Activated CD8-positive, alpha-beta memory T cell treated with anti-CD3 and anti-CD28 coated beads for 1 hour (primary cell): Measurements from ENCODE around the gene SEZ6.

Experiments used
- DNase-seq, 2 donors: peaks; one replicate each; pipeline ENCODE4 v3.0.0-alpha.2; 2020; ENCODE audit warnings: low read depth in 1 of 2; ENCODE audit errors: extremely low read depth in 1 of 2

The SEZ6 gene

DNA sequence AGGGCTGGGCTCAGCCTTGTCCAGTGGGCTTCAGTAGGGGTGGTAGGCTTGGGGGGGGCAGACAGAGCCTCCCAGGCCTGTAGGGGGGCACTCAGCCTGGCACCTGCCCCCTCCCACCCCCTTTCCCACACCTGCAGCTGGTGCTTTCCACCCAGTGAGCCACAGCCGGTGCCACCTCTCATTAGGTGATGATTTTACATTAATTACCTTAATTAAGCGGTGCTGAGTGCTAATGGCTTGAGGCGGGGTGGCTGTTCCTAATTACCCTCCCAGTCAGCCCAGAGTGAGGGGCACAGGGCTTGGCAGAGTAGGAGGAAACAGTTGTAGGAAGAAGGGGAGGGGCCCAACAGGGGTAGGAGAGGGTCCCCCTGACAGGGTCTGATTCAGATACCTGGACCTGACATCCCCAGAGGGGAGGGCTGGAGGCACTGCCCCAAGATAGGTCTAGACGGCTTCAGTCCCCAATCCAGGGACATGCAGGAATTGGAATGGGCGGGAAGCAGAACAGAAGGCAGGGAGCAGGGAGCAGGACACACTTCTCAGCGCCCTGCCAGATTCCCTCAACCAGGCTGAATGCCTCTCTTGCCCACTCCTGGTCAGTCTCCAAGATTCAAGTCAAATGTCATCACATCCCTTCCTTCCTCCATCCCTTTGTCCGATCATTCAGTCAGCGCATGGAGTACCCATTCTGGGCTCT is 28.0 kb downstream of the SEZ6 start:
- no peak for DNase-seq

DNA sequence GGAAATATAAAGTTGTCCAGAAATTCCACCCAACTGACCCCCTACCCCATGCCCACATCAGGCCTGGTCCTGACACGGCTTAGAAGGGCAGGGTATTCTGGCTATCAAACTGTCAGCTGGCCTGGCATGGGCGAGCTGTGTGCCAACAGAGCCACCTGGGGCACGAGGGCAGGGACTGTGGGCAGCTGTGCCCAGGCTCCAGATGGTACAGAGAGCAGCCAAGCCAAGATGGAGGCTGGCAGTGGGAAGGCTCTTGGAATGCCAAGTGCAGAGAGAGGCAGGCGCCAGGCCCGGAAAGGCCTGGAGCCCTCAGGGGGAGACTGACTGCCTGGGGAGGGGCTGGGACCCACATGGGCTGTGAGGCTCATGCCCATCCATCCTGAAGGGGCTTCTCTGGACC is 30.2 kb downstream of the SEZ6 start:
- DNase-seq, result no peak

DNA sequence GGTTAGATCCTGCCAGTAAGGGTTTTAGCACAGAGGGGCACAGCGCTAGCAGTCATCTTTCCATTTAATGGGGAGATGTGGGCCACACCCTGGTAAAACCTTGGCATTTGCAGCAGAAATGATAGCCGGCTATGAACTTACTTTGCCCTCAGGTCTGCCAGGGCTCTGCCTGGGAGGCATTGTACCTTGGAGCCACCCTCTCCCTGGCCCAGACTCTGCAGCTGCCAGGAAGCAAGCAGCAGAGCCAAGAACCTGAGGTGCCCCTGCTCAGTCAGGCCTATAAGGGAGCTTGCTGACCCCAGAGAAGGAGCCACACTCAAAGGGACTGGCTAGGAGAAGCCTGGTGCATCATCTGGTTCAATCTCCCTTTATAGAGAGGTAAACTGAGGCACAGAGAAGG is 30.8 kb downstream of the SEZ6 start:
- DNase-seq, result no peak

DNA sequence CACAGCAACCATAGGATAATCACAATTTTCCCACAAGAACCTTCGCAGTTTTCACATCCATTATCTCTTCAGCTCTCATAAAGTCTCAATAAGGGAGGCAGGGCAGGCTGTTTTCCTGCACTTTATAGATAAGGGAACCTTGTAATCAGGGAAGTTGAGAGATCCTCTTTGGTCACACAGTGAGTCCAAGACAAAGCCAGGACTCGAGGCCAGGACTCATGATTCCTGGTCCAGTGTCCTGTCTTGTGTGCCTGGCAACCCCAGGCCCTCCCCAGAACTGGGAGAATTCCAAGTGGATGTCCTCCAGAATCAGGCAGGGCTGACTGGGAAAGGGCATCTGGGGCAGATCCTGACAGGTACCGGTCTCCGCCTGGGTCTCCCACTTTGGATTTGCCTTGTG is 31.4 kb downstream of the SEZ6 start:
- DNase-seq, result no peak

DNA sequence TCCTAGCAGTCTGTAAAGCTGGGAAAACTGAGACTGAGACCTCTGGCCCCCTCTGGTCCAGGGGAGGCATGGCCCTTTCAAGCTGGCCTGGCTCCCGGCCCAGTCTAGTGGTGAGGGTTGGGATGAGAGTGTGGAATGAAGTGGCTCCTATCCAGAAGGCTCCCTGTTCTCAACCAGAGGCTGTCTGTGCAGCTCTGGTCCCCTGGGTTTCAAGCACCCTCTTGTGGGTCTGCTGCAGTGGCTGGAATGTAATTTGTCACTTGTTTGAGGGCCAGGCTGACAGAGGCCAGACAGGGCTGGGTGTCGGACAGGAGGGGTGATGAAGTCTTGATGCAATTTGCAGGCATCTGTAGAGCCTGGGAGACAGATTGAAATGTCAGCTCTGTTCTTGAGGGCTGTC is 32.4 kb downstream of the SEZ6 start:
- DNase-seq, result no peak

DNA sequence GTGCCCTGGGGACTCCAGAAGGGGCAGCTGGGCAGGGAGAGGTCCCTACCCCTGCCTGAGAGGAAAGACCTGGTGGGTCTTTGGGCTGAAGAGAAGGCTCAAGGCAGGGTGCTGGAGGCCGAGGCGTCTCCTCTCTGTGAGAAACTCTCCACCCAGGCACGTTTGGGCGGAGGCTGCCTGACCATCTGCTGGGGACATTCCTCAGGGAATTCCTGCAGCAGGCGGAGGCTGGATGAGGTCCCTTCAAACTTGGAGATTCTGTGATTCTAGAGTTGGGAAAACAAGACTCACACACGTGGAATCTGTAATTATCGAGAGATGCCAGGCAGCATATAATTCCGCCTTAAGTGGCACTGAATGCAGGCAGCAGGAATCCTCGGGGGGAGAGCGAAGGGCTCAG is 33.4 kb downstream of the SEZ6 start:
- DNase-seq, result no peak

DNA sequence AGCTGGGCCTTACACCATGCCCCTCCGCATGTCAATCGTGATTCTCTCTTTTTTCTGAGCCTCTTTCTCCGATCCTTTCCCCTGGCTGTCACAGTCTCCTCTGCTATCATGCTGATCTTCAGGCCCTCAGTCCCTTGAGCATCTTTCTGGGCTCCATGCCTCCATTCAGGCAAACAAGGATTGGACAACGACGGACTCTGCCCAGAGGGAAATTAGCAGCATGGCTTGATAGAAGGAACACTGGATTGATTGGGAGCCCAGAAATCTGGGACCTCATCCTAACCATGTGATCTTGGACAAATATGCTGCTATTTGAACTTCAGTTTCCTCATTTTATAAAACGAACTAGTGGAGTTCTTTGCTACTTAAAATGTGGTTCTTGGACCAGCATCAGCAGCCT is 35.0 kb downstream of the SEZ6 start:
- DNase-seq, result no peak

DNA sequence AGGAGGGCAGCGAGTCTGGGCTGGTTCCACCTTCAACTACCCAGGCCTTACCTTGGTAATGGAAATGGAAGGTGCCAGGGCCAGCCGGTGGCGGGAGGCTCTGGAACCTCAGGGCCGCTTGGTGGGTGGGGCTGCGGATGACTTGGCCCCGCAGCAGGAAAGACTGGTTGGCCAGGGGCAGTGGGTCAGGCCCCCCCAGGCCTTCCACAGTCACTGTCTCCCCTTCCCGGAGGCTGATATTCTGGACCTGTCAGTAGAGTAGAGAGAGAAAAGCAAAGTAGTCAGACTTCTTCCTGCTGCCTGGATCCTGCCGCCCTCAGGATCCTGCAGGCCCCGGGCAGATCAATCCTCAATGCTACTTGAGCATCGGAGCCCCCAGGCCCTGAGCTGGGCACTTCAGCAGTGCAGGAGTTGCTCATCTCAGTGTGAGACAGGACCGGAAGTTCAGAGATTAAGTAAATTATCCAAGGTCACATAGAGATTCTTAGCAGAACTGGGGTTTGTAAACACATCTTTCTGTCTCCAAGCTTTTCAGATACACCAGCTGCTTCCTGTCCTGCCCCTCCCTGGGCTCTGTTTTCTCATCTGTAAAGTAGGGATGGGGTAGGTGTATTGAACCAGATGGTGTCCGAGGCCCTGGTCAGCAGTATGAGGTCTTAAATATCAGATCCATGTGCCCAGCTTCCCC is 36.0 kb downstream of the SEZ6 start:
- DNase-seq, result no peak

DNA sequence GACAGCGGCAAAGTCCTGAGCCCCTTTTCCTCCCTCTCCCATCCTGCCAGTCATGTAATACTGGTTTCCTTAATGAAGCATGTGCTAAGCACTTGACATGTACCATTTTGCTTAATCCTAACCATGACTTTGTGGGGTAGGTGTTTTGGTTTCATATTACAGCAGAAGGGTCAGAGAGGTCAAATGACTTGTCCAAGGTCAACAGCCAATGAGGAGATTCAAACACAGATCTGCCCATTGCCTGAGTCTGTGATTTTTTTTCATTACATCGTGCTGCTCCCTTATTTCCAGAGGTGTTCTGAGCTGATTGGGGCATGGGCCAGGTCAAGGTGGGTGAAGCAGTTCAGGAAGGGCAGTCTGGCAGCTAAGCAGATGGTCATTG is 36.9 kb downstream of the SEZ6 start:
- no peak for DNase-seq

DNA sequence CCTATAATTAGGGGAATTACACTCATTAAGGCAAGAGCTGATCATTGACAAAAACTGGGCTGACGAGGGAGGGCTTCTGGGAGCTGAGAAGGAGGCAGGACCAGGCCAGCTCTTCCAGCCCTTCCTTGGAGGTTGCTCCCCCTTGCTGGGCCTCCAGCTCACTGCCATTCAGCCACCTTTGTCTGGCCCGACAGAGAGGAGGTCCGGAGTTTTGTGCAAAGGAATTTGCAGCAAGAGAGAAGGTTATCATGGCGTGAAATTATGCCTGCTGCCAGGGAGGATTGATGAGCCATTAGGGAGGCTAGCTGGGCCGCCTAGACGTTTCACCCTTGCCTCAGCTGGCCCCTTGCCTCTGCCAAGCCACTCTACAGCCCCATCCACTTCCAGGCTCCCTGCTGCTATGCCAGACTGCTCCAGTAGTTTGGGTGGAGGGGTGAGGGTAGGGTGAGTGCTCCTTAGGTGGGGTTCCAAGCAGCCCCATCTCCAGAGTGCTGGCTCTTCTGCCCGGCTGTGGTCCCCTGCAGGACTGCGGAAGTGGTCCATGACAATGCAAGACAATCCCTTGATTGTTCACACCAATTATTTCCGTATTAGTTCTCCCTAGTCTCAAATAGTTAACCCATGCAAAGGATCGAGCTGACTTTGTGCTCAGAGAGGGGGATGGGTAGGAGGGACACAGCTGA is 37.5 kb downstream of the SEZ6 start:
- DNase-seq, result no peak

DNA sequence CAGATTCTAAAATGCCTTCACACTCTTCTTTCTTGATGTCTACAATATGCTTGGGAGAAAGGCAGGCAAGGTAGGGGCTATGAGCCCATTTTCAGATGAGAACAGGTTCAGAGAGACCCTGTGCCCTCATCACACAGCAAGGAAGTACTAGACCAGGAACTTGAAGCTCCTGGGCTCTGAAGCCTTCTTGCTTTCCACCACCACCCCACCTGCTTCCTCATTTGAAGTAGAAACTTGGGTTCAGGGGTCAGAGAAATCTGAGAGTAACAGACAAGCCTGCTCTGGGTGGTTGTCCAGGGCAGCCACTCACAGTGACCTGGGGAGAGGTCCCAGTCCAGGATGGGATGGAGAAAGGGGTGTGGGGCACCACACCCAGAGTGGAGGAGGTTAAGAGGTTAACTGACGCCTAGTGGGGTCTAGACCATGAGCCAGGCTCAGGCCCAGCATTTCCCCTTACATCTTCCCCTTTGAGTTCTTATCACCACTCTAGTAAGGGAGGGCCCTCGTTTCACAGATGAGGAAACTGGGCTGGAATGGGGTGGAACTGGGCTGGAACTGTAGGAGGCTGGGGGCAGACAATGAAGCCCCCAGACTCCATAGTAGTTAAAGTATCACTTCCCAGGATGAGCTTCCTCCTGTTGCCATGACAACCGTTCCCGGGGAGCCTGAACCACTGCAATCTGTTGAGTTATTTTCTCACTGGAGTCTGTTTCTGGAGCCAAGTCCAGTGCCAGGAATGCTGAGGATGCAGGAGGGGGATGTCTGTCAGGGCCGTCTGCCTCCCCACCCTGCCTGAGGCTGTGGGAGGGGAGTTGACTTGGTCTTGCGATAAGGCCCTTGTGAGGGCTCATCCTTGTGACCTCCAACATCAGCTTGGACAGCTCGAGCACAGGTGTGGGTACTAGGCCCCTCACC is 38.4 kb downstream of the SEZ6 start:
- no peak for DNase-seq

DNA sequence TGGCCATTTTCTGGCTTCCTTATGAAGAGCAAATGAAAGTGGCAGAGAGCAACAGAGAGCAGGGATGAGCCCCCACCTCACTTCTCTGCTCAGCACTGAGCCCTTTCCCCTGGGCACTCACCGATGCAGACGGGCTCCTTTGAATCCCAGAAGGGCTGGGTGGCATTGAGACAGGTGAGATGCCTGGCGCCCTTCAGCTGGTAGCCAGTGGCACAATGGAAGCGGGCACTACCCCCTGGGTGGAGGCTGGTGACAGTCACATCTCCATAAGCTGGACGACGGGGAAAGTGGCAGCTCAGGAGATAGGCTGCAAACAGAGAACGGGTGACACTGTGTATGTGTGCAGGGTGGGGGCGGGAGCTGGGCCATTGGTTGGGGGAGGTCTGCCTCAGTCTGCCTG is 42.0 kb downstream of the SEZ6 start:
- no peak for DNase-seq

DNA sequence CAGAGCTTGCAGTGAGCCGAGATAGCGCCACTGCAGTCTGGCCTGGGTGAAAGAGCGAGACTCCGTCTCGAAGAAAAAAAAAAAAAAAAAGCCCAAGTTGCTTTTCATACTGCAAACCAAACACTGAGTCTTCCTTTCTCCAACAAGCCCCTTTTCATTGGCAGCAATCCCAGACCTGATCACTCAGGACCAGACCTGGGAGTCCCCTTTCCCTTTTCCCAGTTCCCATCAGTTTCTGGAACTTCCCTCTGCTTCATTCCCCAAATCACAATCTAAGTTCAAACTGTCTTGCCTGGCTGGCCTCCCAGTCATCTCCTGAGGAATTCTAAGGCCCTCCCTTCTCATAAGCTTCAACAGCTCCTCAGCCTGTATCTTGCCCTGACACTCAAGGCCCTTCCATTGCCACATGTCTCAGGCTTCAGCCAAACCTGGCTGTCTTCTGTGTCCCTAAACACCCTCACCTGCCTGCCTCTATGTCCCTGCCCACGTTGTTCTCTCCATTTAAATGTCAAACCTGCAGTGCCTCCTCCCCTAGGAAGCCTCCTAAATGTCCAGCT is 42.7 kb downstream of the SEZ6 start:
- DNase-seq, result no peak

DNA sequence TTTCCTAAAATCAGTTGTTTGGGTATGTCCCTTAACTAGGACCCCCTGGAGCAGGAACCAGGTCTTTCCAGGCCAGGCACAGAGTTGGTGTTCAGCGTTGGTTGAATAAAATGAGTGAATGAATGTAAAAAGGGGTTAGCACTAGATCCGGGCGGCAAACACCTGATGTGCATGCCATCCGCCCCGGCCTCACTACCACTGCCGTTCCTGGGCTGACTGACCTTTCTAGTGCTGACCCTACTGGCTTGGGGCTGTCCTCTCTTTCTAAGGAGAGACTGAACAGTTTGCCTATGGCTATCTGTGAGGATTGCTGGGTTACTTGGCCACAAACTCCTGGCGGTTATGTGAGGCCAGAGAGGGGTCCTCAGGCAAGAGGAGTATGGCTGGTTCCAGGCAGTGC is 44.4 kb downstream of the SEZ6 start:
- DNase-seq, result no peak

DNA sequence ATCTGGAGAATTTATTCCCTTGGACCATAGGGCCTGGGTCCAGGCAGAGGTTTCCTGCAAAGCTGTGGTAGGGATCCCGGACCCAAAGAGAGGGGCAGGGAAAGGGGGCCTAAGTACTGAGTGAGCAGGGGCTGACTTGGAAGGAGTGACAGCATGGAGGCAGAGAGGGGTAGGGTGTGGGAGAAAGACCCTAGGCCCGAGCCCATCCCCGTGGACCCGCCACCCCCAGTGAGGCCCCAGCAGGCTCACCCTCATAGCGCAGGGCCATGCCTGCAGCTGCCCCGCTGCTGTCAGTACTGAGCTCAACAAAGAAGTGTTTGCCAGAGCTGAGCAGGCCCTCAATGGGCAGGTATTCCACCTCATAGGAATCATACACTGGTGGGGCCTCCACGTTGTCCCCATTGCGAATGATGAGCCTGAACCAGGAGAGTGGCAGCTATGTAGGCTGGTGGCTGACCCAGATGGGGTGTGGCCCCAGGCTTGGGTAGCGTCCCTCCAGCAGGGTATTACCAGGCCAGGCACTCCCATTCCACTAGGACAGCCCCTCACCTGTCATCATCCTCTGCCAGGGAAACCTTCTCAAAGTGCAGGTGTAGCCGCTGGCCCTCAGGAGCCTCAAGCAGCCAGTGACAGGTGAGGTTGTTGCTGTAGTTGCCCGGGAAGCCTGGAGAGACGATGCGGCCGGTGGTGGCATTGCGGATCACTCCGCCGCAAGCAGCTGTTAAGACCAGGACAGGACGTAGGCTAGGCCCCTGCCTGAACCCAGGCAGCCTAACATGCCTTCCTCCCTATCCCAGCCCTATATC is 45.4 kb downstream of the SEZ6 start:
- no peak for DNase-seq

DNA sequence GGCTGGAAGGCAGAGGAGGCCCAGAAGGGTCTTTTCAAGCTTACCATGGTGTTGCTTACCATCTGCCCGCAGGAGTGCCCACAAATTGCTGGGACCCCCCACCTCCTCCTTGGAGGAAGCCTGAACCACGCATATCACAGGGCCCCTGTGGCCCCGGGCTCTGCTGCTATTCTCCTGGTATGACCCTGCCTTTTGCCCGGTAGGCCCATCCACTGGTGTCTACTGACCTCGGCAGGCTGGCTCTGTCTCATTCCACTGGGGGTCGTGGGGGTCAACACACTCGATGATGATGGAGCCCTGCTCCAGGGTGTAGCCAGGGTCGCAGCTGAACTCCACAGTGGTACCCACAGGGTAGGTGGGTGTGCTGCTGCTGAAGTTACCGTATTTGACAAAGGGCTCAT is 46.4 kb downstream of the SEZ6 start:
- no peak for DNase-seq

DNA sequence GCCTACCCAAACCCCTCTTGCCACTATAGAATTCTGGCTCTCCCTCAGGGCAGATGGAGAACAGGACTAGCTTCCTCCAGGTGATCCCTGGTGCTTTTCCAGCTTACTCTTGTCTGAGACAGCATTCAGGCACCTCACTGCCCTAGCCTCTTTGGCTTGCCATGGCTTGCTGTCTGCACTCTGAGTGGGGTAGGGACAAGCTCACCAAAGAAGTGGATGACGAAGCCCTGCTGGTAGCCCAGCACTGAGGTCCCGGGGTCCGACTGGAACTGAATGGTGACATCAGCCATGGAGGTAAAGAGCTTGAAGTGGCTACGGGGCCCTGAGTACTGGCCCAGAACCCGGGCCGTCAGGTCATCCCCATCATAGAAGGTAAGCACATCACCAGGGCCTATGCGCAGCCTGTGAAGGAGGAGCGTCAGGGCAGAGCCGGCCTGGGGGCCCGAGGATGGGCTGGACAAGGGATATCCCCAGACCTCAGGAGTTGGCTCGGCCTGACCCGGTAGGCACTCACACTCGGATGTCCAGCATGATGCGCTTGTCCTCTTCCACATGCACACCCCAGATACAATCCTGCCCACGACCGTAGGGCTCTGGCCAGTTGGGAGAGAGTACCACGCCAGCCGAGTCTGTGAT is 46.9 kb downstream of the SEZ6 start:
- DNase-seq, result no peak

DNA sequence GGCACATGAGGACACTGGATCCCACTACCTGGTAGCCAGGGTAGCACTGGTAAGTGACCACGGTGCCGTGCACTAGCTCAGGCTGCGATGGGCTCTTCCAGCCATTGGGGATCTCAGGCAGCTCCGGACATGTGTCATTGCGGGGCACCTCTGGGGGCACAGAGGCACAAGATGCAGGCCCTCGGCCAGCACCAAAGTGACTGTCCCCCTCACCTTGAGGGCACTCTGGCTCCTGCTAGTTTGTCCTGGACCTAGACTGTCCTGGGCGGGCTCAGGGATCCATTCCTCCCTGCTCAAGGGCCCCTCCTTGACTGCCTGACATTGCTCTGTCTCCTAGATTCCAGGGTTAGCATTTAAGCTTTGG is 47.9 kb downstream of the SEZ6 start:
- DNase-seq, result no peak

DNA sequence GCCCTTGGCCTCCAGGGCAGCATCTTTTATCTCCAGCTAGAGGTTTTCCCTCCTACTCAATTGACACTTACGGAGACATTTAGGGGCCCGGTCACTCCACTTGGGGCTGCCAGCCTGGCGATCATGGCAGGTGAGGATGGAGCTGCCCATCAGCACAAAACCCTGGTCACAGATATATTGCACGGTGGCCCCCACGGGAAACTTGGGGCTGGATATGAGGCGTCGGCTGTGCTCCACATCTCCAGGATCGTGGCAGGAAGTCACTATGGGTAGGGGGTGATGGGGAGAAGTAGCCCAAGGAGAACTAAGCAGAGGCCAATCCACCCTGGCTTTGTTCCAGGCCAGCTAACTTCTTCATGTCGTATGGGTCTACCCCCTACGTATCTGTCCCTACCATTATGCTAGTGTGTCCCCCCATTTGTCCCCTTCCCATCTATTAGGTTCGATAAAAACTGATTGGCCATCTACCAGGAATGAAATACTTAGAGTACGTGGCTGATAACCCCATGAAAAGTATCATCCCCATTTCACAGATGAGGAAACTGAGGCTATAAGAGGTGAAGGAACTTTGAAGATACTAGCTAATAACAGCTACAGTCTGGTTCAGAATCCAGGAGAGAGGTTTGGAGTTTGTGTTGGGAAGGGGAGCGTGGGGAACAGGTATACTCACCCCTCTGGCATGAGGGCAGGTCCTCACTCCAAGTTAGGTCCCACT is 48.4 kb downstream of the SEZ6 start:
- DNase-seq, result no peak
